Measurements from ENCODE around the gene OR52I1. TPM values are rescaled to one million over a fixed set of nuclear protein-coding genes. Genes with fewer than 3 reads are reported as not detected.

OR52I1 gene
- total and polyA plus RNA-seq, 10 of the 15 experiments (the other 5 are each of a cell fraction or from before 2014, with no cell fraction given) = not detected

GRCh38 chr11:4580124-4580523 lies 13.7 kb upstream of the OR52I1 start (continued):
- TF ChIP-seq ZZZ3 (IDR thresholded peaks at IDR 0.05; ENCODE audit: control insufficient read depth, insufficient read length, low read depth) = no peak
- no peak for TF ChIP-seq ELK1 (IDR thresholded peaks at IDR 0.05; ENCODE audit: low read depth, low read length)
- TF ChIP-seq USF2 (IDR thresholded peaks at IDR 0.05; ENCODE audit: borderline replicate concordance, low read depth, low read length) = no peak

- Histone ChIP-seq H3K9me3 (replicated peaks; ENCODE audit: control insufficient read depth, insufficient read depth, low read length) (no peaks in the 10 kb centered on the region), H3K27ac (ENCODE audit: control insufficient read depth, insufficient read depth) (no peak within 1 kb of the TSS), H3K4me3 (no peak within 1 kb of the TSS), H4K20me1 (ENCODE audit: control insufficient read depth, insufficient read depth) (no peaks in the 10 kb centered on the region), H3K4me2 (ENCODE audit: control insufficient read depth, insufficient read depth) (no peak within 1 kb of the TSS), H3K79me2 (ENCODE audit: control insufficient read depth, insufficient read depth, low read length) (no peaks in the 10 kb centered on the region), H3K4me1 (ENCODE audit: control insufficient read depth, insufficient read depth, low read length) (no peaks in the 10 kb centered on the region), H3K27me3 (replicated peaks in 1 of 2; ENCODE audit: control insufficient read depth in 2 of 2, insufficient read depth in 2 of 2, low read length in 1 of 2) (no peaks in the 10 kb centered on the region; a peak in 1 of 4 replicates), H2AFZ (ENCODE audit: control insufficient read depth, low read depth, low read length) (no peak within 1 kb of the TSS), H3K36me3 (ENCODE audit: control insufficient read depth in 2 of 2, insufficient read depth in 2 of 2, low read length in 1 of 2) (no peaks in the 10 kb centered on the region), H3K9ac (ENCODE audit: control insufficient read depth, insufficient read depth, low read length) (no peak within 1 kb of the TSS)
- in situ Hi-C loops (cut with MboI) = no loop called here
- ChIA-PET SMC1A (ENCODE audit: uncharacterized antibody, unreplicated experiment) (interaction anchor here (1.1 kb wide), 1 partner anchor 52 kb away, joined by 3 read pairs; no protein-coding TSS in a partner anchor), POLR2A (no interaction called here), CTCF (interaction anchor here (0.8 kb wide), 1 partner anchor 10 kb away, joined by 3 read pairs; no protein-coding TSS in a partner anchor), RAD21 (ENCODE audit: unreplicated experiment) (no interaction called here)
- FAIRE-seq (no peak), ATAC-seq (no peak), DNase-seq (ENCODE audit: low read depth, low spot score) (no peak)
- no TSS peak for BruUV-seq (replicated peaks)
- intact Hi-C loops (cut with micrococcal nuclease; ENCODE audit: unreplicated experiment) = no loop called here
- TF ChIP-seq YY1 (IDR thresholded peaks at IDR 0.05; ENCODE audit: low read depth, low read length) (no peak), E4F1 (IDR thresholded peaks at IDR 0.05; ENCODE audit: borderline replicate concordance, partially characterized antibody) (no peak), POLR2AphosphoS5 (IDR thresholded peaks at IDR 0.05; ENCODE audit: low read length) (no peak), ATF2 (IDR thresholded peaks at IDR 0.05; ENCODE audit: low read length) (no peak), NR2C2 (IDR thresholded peaks at IDR 0.05; ENCODE audit: borderline replicate concordance, control insufficient read depth, insufficient read length, low read depth) (no peak), ASH2L (IDR thresholded peaks at IDR 0.05; ENCODE audit: borderline replicate concordance, low read depth) (no peak), PBX3 (IDR thresholded peaks at IDR 0.05; ENCODE audit: insufficient replicate concordance, low read depth, low read length) (no peak), HSF1 (IDR thresholded peaks at IDR 0.05; ENCODE audit: low read depth, low read length) (no peak), NFYA (IDR thresholded peaks at IDR 0.05; ENCODE audit: borderline replicate concordance, low read depth, low read length) (no peak), NFIC (IDR thresholded peaks at IDR 0.05; ENCODE audit: low read depth, low read length) (no peak), RAD51 (IDR thresholded peaks at IDR 0.05) (no peak)
These were observed 12.4 kb upstream of the OR52I1 start, which contains the start of gene OR52I2 for GRCh38 chr11:4581443-4581842. Gene OR52I2 (plus strand): TSS chr11:4581743.

All from GM12878 (cell line).